ENCODE data around the gene LLGL1. TPM values are rescaled to one million over a fixed set of nuclear protein-coding genes. Genes with fewer than 3 reads are reported as not detected.

The LLGL1 gene
- total RNA-seq, 1 donor from 2014 or later: 9.0 TPM

DNA sequence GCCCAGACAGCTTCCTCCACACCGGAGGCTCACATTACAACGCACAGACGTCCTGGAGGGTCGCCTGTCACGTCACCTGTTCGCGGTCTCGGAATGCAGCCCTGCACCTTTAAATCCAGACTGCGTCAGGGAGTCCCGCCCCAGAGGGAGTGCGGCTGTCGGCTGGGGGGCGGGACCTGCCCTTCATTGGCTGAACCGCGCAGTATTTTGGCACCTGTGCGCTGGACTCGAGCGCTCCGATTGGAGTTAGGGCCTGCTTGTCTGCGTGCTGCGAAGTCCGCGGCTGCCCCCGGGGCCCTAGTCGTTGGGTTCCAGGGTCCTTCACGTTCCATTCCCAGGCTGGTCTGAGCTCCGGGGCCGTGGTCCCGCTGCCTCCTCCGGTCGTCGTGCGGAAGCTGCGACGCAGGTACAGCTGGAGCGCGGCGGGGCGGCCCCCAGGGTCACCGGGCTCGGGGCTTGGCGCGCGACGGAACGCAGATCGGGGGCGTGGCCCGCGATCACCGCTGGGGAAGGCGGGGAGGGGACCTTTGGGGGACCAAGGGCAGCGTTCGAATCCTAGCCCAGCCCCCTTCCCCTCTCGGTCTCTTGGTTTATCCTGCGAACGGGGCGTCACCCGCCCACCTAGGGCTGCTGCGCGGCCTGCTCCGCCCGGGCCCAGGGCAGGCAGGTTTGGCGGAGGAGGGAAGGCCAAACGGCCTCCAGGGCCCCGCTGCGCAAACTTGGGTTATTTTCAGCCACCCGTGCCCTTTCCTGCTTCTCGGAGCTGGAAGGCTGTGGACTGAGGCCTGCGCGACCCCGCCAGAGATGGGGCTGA lies 35.1 kb downstream of the LLGL1 start, which contains the start of gene MIEF2:
Gene MIEF2, plus strand, starts transcription at position 331 of the 814 bp plus-strand sequence. CDS start 2,059 bp downstream, outside the sequence.
- ATAC-seq (peak; percentile 82), DNase-seq (peak; percentile 97)
- intact Hi-C loops (cut with micrococcal nuclease): no loop called here

DNA sequence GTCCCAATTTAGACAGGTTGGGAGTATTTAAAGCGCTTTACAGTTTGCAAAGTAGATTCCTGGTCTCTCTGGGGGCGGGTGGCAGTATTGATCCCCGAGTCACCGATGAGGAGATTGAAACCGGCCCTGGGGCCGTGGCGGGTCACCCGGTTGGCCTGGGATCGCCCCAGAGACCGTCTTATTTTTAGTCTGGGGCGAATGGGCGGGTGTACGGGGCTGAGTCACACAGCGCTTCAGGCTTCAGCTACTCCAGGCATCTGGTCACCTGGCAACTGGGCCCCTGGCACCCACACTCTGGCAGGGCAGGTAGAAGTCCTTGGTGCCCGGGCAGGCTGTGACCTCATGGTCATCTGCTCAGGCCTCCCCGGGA lies 35.7 kb downstream of the LLGL1 start:
- DNase-seq (peak; percentile 89), ATAC-seq (peak; percentile 75)
- intact Hi-C loops (cut with micrococcal nuclease): no loop called here

DNA sequence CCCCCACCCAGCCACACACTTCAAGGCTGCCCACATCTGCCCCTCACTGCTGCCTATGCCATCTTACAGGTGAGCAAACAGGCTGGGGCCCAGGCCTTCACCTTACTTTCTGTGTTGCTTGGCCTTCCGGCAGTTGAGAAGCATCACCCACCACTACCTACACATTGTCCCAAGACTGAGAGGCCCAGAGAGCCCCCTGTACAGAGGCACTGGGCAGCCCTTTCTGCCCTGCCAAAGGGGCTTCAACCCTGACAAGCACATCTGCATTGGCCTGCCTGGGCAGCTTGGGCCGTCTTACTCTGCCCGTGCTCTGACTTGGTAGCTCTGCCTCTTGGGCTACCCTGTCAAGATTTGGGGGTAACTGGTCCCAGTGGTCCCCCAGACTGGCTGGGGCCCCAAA lies 36.2 kb downstream of the LLGL1 start:
- ATAC-seq (no peak), DNase-seq (no peak)
- intact Hi-C loops (cut with micrococcal nuclease): no loop called here

GRCh38 chr17:18262111-18262510 lies 36.7 kb downstream of the LLGL1 start:
- intact Hi-C loops (cut with micrococcal nuclease): no loop called here
- no peak for DNase-seq
- ATAC-seq: no peak

DNA sequence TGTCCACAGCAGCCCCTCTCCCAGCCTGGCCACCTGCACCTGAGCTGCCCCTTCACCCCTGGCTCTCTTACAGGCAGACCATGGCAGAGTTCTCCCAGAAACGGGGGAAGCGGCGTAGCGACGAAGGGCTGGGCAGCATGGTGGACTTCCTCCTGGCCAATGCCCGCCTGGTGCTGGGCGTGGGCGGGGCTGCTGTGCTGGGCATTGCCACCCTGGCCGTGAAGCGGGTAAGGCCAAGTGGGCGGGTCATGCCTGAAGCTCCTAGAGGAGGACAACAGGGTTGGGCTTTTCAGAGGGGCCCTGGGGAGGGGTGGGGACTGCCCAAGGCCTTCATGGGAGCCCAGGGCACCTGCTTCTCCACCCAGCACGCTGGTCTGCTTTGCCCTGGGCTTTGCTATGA lies 37.2 kb downstream of the LLGL1 start:
- DNase-seq: peak; percentile 75
- ATAC-seq: no peak
- intact Hi-C loops (cut with micrococcal nuclease): no loop called here

- ATAC-seq: no peak
- no peak for DNase-seq
- intact Hi-C loops (cut with micrococcal nuclease): no loop called here
These were observed 38.6 kb downstream of the LLGL1 start for GRCh38 chr17:18263885-18264682.

- no peak for ATAC-seq
- intact Hi-C loops (cut with micrococcal nuclease): no loop called here
These were observed 41.9 kb downstream of the LLGL1 start for GRCh38 chr17:18267366-18267765.

GRCh38 chr17:18267927-18268711 lies 42.7 kb downstream of the LLGL1 start:
- peak; percentile 18 for ATAC-seq
- intact Hi-C loops (cut with micrococcal nuclease): no loop called here
- no peak for DNase-seq

More at GRCh38 chr17:18267366-18267765, 41.9 kb downstream of the LLGL1 start:
- no peak for DNase-seq

GRCh38 chr17:18270046-18270931 lies 44.9 kb downstream of the LLGL1 start:
- intact Hi-C loops (cut with micrococcal nuclease): no loop called here
- ATAC-seq: no peak
- no peak for DNase-seq

DNA sequence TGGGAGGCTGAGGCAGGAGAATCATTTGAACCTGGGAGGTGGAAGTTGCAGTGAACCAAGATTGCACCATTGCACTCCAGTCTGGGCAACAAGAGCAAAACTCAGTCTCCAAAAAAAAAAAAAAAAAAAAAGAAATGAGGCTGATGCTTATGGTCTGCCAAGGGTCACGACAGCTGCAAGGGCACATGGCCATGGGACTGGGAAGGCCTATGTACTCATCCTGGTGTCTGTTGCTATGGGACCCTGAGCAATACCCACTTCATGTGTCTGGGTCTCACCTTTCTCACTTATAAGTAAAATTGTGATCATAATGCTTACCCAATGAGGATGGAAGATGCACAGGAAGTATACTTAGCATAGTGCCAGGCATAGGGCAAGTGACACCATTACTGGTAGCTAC lies 51.6 kb downstream of the LLGL1 start:
- DNase-seq (no peak), ATAC-seq (no peak)
- intact Hi-C loops (cut with micrococcal nuclease): no loop called here

- DNase-seq (no peak), ATAC-seq (no peak)
- intact Hi-C loops (cut with micrococcal nuclease): no loop called here
These were observed 53.4 kb downstream of the LLGL1 start for GRCh38 chr17:18278867-18279266.

- intact Hi-C loops (cut with micrococcal nuclease): no loop called here
- ATAC-seq (peak; percentile 11), DNase-seq (no peak)
These were observed 54.8 kb downstream of the LLGL1 start for GRCh38 chr17:18280249-18280648.

DNA sequence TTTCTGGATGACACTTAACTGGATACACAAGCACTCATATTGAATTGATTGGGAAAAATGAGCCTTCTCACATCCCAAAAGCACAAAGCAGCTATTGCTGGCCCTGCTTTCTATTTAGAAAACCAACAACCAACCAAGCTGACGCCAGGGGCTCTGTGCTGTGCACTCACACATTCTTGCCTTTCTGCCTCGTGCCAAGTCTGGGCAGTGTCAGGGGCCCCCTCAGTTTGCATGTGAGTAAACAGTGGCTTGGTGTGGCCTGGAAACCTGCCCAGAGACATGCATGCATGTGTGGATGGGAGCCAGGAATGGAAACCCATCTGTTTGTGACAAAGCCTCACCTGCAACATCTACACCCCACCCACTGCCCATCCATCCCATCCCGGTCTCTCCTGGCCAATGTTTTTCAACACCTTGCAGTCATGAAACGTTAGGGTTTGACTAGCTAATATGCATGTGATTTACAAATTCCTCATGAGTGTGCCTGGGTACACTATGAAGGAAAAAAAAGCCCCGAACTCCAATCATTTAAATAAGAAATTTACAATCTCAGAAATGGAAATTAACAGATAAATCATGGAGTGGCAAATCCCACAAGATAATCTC lies 55.4 kb downstream of the LLGL1 start:
- no peak for DNase-seq
- intact Hi-C loops (cut with micrococcal nuclease): no loop called here
- peak; percentile 17 for ATAC-seq

- no peak for DNase-seq
- intact Hi-C loops (cut with micrococcal nuclease): no loop called here
- no peak for ATAC-seq
These were observed 56.4 kb downstream of the LLGL1 start for GRCh38 chr17:18281788-18282187.

- DNase-seq: no peak
- intact Hi-C loops (cut with micrococcal nuclease): no loop called here
- ATAC-seq: no peak
These were observed 59.9 kb downstream of the LLGL1 start for GRCh38 chr17:18285296-18285695.

DNA sequence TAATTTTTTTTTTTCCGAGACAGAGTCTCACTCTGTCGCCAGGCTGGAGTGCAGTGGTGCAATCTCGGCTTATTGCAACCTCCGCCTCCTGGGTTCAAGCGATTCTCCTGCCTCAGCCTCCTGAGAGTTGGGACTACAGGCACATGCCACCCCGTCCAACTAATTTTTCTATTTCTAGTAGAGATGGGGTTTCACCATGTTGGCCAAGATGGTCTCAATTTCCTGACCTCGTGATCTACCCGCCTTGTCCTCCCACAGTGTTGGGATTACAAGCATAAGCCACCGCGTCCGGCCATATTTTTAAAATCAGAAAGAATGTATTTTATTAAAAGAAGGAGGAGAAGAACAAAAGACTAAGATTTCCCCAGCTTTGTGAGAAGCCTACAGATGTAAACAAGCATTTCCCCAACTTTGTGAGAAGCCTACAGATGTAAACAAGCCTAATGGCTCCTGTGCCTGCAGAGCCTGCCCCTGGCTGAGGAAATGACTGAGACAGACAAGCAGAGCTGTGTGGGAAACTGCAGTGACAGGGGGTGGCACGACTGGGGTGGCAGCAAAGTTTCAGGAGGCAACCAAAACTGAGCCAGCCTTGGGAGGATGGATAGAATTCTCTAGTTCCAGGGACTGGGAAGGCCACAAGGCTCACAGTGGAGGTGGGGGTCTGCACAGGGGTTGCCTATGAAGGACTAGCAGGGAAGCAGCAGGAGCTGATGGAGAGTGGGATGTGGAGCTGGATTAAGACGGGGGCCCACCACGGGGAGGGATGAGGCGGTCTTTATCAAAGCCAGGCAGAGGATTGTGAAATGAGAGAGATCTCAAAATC lies 66.5 kb downstream of the LLGL1 start:
- ATAC-seq: no peak
- intact Hi-C loops (cut with micrococcal nuclease): no loop called here

More for the DNA sequence above, 66.5 kb downstream of the LLGL1 start:
- DNase-seq: no peak

All from left ventricle myocardium superior (tissue), 1 donor.